Kidney (tissue), 14 donors: ENCODE results near the gene MICU2. TPM values are rescaled to one million over a fixed set of nuclear protein-coding genes. Genes with fewer than 3 reads are reported as not detected.

Source experiments
- DNase-seq, 5 donors: peaks; one replicate each; pipeline ENCODE4 v3.0.0-alpha.2; 2013 to 2020
- FAIRE-seq: peaks from 2 replicates; lab custom pipeline; 2012; peaks lifted over from hg19 to GRCh38; lab: Jason Lieb, UNC
- H3K27ac ChIP-seq, 2 donors: one replicate each; pipeline ENCODE4 v1.7.0; 2013; ENCODE audit warnings: low read depth in 2 of 2, low read length in 2 of 2, inconsistent platforms in 1 of 2
- H3K27me3 ChIP-seq: one replicate; pipeline ENCODE4 v1.7.1; 2013; ENCODE audit warnings: low read length, inconsistent platforms; ENCODE audit not compliant: control insufficient read depth, insufficient read depth
- H3K36me3 ChIP-seq, 3 donors: one replicate each; pipeline versions ENCODE4 v1.7.0 to v1.7.1; 2013; ENCODE audit warnings: low read length in 3 of 3, control low read depth in 1 of 3, inconsistent platforms in 1 of 3; ENCODE audit not compliant: insufficient read depth in 3 of 3, control insufficient read depth in 2 of 3
- H3K4me1 ChIP-seq, 3 donors: one replicate each; pipeline versions ENCODE4 v1.7.0 to v1.7.1; 2013; ENCODE audit warnings: low read length in 3 of 3, inconsistent platforms in 1 of 3, low read depth in 1 of 3; ENCODE audit not compliant: control insufficient read depth in 2 of 3, insufficient read depth in 2 of 3
- H3K4me3 ChIP-seq, 3 donors: one replicate each; pipeline versions ENCODE4 v1.7.0 to v1.8.1; 2013; ENCODE audit warnings: low read length in 3 of 3, control low read depth in 1 of 3, inconsistent platforms in 1 of 3
- H3K9ac ChIP-seq, 3 donors: one replicate each; pipeline versions ENCODE4 v1.7.0 to v1.7.1; 2013; ENCODE audit warnings: low read length in 3 of 3, control low read depth in 1 of 3, inconsistent platforms in 1 of 3
- H3K9me3 ChIP-seq, 3 donors: one replicate each; pipeline versions ENCODE4 v1.7.0 to v1.7.1; 2013; ENCODE audit warnings: low read length in 3 of 3, control low read depth in 1 of 3, inconsistent platforms in 1 of 3; ENCODE audit not compliant: control insufficient read depth in 2 of 3, insufficient read depth in 1 of 3
- CTCF ChIP-seq: IDR thresholded peaks from 3 replicates; pipeline ENCODE4 v1.5.1; 2012; ENCODE audit warnings: mild to moderate bottlenecking, moderate library complexity, borderline replicate concordance; ENCODE audit not compliant: insufficient read depth; ENCODE audit errors: extremely low read depth
- intact Hi-C: fragments of 100-400 bp; cut with DNase I; formaldehyde crosslinking; loops from one replicate; pipeline ENCODE4 v1.11.1; 2022
- polyA plus RNA-seq: library from polyadenylated mRNA; stranded (reverse); fragments of 350-450 nt; fragmentation: Illumina TruSeq; extraction: RNeasy Lipid Tissue Mini Kit (QIAGEN cat#74804); gene quantifications from one replicate; pipeline ENCODE4 v1.2.3, GENCODE V29; 2014; ENCODE audit warnings: low read depth, low replicate concordance; ENCODE audit not compliant: insufficient read depth
- total RNA-seq: library from RNA; stranded (reverse); fragmentation: NEBNext Ultra II Directional; extraction: Animal tissue kit (Norgen Biotek cat#: 25700); gene quantifications from one replicate; pipeline ENCODE4 v1.2.1, GENCODE V29; 2021
- donor health status: control.
- donor health status: control.
- donor health status: control.
- donor health status: control.
- donor health status: control.
- donor health status: DM: yes; HTN: yes; CAD: no.
- donor health status: Normal renal cell carcinoma (clear cell type).

MICU2 gene
- total and polyA plus RNA-seq, 2 donors from 2014 or later: 49.0 to 86.5 TPM

GRCh38 chr13:21450936-21451335 lies 153.0 kb downstream of the MICU2 start:
- Histone ChIP-seq H3K4me1 (no peaks in the 10 kb centered on the region), H3K27ac (no peak overlapping the region), H3K27me3 (no peaks in the 10 kb centered on the region), H3K4me3 (no peak overlapping the region), H3K9me3 (peaks cover 0 to 5% (median 0%) of the 10 kb centered on the region in 3 donors), H3K36me3 (no peaks in the 10 kb centered on the region), H3K9ac (no peak overlapping the region)
- intact Hi-C loops: no loop called here
- DNase-seq (no peak), FAIRE-seq (no peak)
- TF ChIP-seq CTCF: no peak

GRCh38 chr13:21446656-21447055 lies 157.3 kb downstream of the MICU2 start:
- Histone ChIP-seq H3K27me3 (no peaks in the 10 kb centered on the region), H3K4me1 (peaks cover 0 to 3% (median 0%) of the 10 kb centered on the region in 3 donors), H3K27ac (no peak overlapping the region), H3K36me3 (no peaks in the 10 kb centered on the region), H3K9me3 (no peaks in the 10 kb centered on the region), H3K9ac (no peak overlapping the region), H3K4me3 (no peak overlapping the region)
- FAIRE-seq (no peak), DNase-seq (no peak)
- intact Hi-C loops: no loop called here
- no peak for TF ChIP-seq CTCF

GRCh38 chr13:21445759-21446158 lies 158.2 kb downstream of the MICU2 start:
- peak overlapping the region in 1 of 2 donors; percentile 32 for H3K27ac ChIP-seq
- no peak overlapping the region for H3K9ac ChIP-seq
- no peaks in the 10 kb centered on the region for H3K36me3 ChIP-seq
- no peak for FAIRE-seq
- H3K27me3 ChIP-seq: no peaks in the 10 kb centered on the region
- no peak for TF ChIP-seq CTCF
- DNase-seq: no peak
- peaks cover 0 to 3% (median 0%) of the 10 kb centered on the region in 3 donors for H3K4me1 ChIP-seq
- no peaks in the 10 kb centered on the region for H3K9me3 ChIP-seq
- intact Hi-C loops: no loop called here
- no peak overlapping the region for H3K4me3 ChIP-seq

- Histone ChIP-seq H3K9me3 (peaks cover 0 to 2% (median 2%) of the 10 kb centered on the region in 3 donors), H3K4me3 (no peak overlapping the region), H3K4me1 (peaks cover 0 to 3% (median 0%) of the 10 kb centered on the region in 3 donors), H3K36me3 (no peaks in the 10 kb centered on the region), H3K27me3 (no peaks in the 10 kb centered on the region), H3K27ac (no peak overlapping the region), H3K9ac (no peak overlapping the region)
- DNase-seq (no peak), FAIRE-seq (no peak)
- intact Hi-C loops: no loop called here
- no peak for TF ChIP-seq CTCF
These were observed 160.8 kb downstream of the MICU2 start for GRCh38 chr13:21443171-21443570.
